IPS DF 6.9 (cell line): ENCODE results near the gene TTC19.
"Not testable (repeated sequence)": the region's sequence is repeated elsewhere in the genome, so short reads cannot be mapped to it uniquely, and the experiment has no call there.

Source experiments
- DNase-seq: peaks from one replicate; pipeline ENCODE4 v3.0.0-alpha.2; 2013; ENCODE audit warnings: low read depth, low spot score
- H3K27ac ChIP-seq: one replicate; pipeline ENCODE4 v1.5.1; 2013; ENCODE audit warnings: low read length, control low read depth
- H3K27me3 ChIP-seq: 2 replicates; pipeline ENCODE4 v1.6.1; 2013; ENCODE audit warnings: mild to moderate bottlenecking, low read length; ENCODE audit not compliant: control insufficient read depth, insufficient read depth
- H3K36me3 ChIP-seq: 2 replicates; pipeline ENCODE4 v1.6.1; 2013; ENCODE audit warnings: low read length; ENCODE audit not compliant: control insufficient read depth, insufficient read depth
- H3K4me1 ChIP-seq: 2 replicates; pipeline ENCODE4 v1.6.1; 2013; ENCODE audit warnings: low read length; ENCODE audit not compliant: control insufficient read depth, insufficient read depth
- H3K4me3 ChIP-seq: 2 replicates; pipeline ENCODE4 v1.5.1; 2013; ENCODE audit warnings: mild to moderate bottlenecking, low read length
- H3K9me3 ChIP-seq: 2 replicates; pipeline ENCODE4 v1.6.1; 2013; ENCODE audit warnings: low read length, inconsistent platforms; ENCODE audit not compliant: control insufficient read depth, insufficient read depth
- WGBS: extraction: QIAGEN DNeasy Blood & Tissue Kit; methylation state at CpG from one replicate; pipeline ENCODE4 v1.1.7; 2013; ENCODE audit warnings: mixed read lengths, missing lambda C conversion rate; ENCODE audit not compliant: insufficient read length, insufficient coverage; 5-methylcytosine and 5-hydroxymethylcytosine counted together

Gene TTC19

DNA sequence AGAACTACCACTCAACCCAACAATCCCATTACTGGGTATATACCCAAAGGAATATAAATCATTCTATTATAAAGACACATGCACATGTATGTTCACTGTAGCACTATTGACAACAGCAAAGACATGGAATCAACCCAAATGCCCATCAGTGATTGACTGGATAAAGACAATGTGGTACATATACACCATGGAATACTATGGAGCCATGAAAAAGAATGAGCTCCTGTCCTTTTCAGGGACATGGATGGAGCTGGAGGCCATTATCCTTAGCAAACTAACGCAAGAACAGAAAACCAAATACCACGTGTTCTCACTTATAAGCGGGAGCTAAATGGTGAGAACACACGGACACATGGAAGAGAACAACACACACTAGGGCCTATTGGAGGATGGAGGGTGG lies 55.5 kb downstream of the TTC19 start:
- not testable (repeated sequence) for H3K9me3 ChIP-seq, H3K4me1 ChIP-seq, DNase-seq, H3K36me3 ChIP-seq, H3K27ac ChIP-seq, H3K4me3 ChIP-seq, H3K27me3 ChIP-seq
- whole genome bisulfite sequencing: no CpG with 5 or more reads among the region's 4 CpGs

DNA sequence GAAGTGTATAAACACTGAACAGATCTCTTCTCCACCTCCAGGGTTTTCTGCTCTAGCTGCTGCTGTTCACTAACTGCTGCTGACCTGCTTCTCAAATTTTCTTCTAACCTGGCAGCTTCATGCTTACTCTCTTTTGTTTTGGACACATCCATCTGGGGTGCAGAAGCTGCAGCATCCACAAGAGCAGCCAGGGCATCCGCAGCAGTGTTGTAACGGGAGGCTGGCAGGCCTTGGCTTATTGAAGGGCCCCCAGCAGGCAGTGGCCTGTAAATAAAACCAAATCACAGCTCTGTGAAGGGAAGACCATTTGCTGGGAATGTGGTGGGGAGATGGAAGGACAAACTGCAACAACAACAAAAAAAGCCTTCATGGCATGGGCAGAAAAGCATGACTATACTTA lies 62.0 kb downstream of the TTC19 start:
- Histone ChIP-seq H3K36me3 (peaks cover 18% of the 10 kb centered on the region), H3K27ac (no peak overlapping the region), H3K27me3 (no peaks in the 10 kb centered on the region), H3K9me3 (no peaks in the 10 kb centered on the region), H3K4me3 (no peak overlapping the region), H3K4me1 (no peaks in the 10 kb centered on the region)
- WGBS: no CpG with 5 or more reads among the region's 2 CpGs
- DNase-seq: no peak

- Histone ChIP-seq H3K4me1 (no peaks in the 10 kb centered on the region), H3K4me3 (no peak overlapping the region), H3K27ac (no peak overlapping the region), H3K9me3 (no peaks in the 10 kb centered on the region), H3K36me3 (peaks cover 28% of the 10 kb centered on the region), H3K27me3 (no peaks in the 10 kb centered on the region)
- WGBS: no CpG with 5 or more reads among the region's 4 CpGs
- DNase-seq: no peak
Measured at GRCh38 chr17:16066125-16066524, 66.5 kb downstream of the TTC19 start.

DNA sequence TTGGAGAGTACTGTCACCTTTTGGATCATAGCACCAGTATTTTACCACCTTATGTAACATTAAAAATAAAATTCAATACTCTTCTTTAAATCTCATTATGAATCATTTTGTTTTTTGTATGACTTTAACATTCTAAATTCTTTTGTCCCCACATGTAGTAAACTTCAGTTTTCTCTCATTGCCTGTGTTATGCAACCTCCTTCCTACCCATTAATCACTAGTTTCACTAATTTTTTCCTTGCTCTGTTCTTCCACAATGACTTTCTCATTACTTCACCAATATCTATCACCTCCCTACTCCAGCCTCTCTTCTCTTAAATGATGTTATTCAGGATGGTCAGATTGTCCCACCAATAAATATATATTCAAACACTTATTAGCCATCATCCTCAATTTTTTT lies 68.7 kb downstream of the TTC19 start:
- no peak overlapping the region for H3K27ac ChIP-seq
- H3K36me3 ChIP-seq: peaks cover 20% of the 10 kb centered on the region
- DNase-seq: no peak
- no peaks in the 10 kb centered on the region for H3K9me3 ChIP-seq
- no peaks in the 10 kb centered on the region for H3K4me1 ChIP-seq
- no peak overlapping the region for H3K4me3 ChIP-seq
- H3K27me3 ChIP-seq: no peaks in the 10 kb centered on the region

- Histone ChIP-seq H3K9me3 (no peaks in the 10 kb centered on the region), H3K27ac (no peak overlapping the region), H3K27me3 (no peaks in the 10 kb centered on the region), H3K4me3 (no peak overlapping the region), H3K36me3 (peaks cover 11% of the 10 kb centered on the region), H3K4me1 (no peaks in the 10 kb centered on the region)
- DNase-seq: no peak
- no CpG with 5 or more reads among the region's 1 CpG for WGBS
Measured at GRCh38 chr17:16072031-16072430, 72.4 kb downstream of the TTC19 start.

DNA sequence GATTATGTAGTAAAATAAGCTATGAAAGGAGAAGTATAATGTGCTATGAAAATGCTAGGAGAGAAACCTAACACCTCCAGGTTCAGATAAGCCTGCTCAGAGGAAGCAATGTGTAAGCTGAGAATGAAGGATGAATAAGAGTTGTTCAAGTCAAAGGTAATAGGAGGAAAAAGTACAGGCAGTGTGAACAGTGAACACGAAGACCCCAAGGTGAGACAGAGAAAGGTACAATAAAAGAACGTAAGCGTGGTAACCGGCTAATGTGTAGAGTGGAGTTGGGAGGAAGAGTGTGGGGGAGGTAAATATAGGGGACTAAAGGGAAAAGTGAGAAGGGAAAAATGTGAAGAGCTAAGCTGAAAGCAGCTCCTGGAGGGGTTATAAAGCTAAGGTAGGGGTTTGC lies 74.2 kb downstream of the TTC19 start:
- H3K36me3 ChIP-seq: peaks cover 8% of the 10 kb centered on the region
- H3K27ac ChIP-seq: no peak overlapping the region

DNA sequence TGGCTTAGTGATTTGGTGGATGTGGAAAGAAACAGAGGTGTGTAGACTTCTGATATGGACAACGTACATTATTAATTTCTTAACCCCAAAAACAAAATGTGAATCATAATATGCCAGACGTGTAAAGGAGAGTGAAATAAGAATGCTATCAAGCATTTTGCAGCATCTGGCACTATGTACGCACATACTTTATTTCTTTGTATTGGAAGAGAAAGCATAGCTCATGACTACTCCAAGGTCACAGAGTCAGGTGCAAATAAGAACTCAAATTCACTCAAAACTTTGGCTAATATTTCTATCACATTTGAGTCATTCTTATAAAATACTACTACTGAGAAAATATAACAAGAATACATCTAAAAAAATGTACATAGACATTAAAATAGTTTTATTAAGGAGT lies 74.8 kb downstream of the TTC19 start:
- no peak overlapping the region for H3K4me3 ChIP-seq
- WGBS: no CpG with 5 or more reads among the region's 3 CpGs
- no peaks in the 10 kb centered on the region for H3K9me3 ChIP-seq

More for the DNA sequence above, 74.2 kb downstream of the TTC19 start:
- no peaks in the 10 kb centered on the region for H3K9me3 ChIP-seq
- 100% methylated on average over 3 of the region's 4 CpGs for whole genome bisulfite sequencing
- no peak for DNase-seq
- no peaks in the 10 kb centered on the region for H3K4me1 ChIP-seq
- H3K4me3 ChIP-seq: no peak overlapping the region
- no peaks in the 10 kb centered on the region for H3K27me3 ChIP-seq

GRCh38 chr17:16075949-16076348 lies 76.3 kb downstream of the TTC19 start:
- DNase-seq: no peak
- H3K27ac ChIP-seq: no peak overlapping the region
- WGBS: 100% methylated on average over 1 of the region's 5 CpGs
- H3K4me3 ChIP-seq: no peak overlapping the region
- H3K4me1 ChIP-seq: no peaks in the 10 kb centered on the region
- H3K36me3 ChIP-seq: peaks cover 1% of the 10 kb centered on the region; the same call in 1 of the 2 replicates
- H3K27me3 ChIP-seq: no peaks in the 10 kb centered on the region
- no peaks in the 10 kb centered on the region for H3K9me3 ChIP-seq

More for the DNA sequence above, 74.8 kb downstream of the TTC19 start:
- Histone ChIP-seq H3K27ac (no peak overlapping the region), H3K27me3 (no peaks in the 10 kb centered on the region), H3K4me1 (no peaks in the 10 kb centered on the region), H3K36me3 (peaks cover 8% of the 10 kb centered on the region)
- DNase-seq: no peak
